K562 (cell line): ENCODE data around the gene PPP1R10. TPM values are rescaled to one million over a fixed set of nuclear protein-coding genes. Genes with fewer than 3 reads are reported as not detected.

Experiments
- CHD1 ChIP-seq: fragments of 200-600 bp; sonication (generic); IDR thresholded peaks from one replicate; pipeline ENCODE4 v1.6.1; 2012; ENCODE audit warnings: mild to moderate bottlenecking, moderate library complexity, low read length, inconsistent platforms
- E2F3 ChIP-seq: fragments of 250-450 bp; sonication (Bioruptor Pico); IDR thresholded peaks from 2 replicates; pipeline ENCODE4 v1.4.0; 2020; ENCODE audit warnings: mild to moderate bottlenecking
- EHMT2 ChIP-seq: fragments of 450-650 bp; IDR thresholded peaks from 2 replicates; pipeline ENCODE4 v1.6.1; 2018; ENCODE audit warnings: antibody characterized with exemption
- HNRNPUL1 ChIP-seq: fragments of 200-400 bp; formaldehyde crosslinking; IDR thresholded peaks from 2 replicates; pipeline ENCODE4 v1.6.1; 2017; ENCODE audit warnings: low read length
- MIER1 ChIP-seq: fragments of 450-650 bp; IDR thresholded peaks from 2 replicates; pipeline ENCODE4 v1.6.1; 2016; ENCODE audit warnings: antibody characterized with exemption, mild to moderate bottlenecking, low read depth
- MXI1 ChIP-seq: IDR thresholded peaks from 2 replicates; pipeline ENCODE4 v1.6.1; 2011; ENCODE audit warnings: low read depth, mild to moderate bottlenecking, improper control_type of control experiment, low read length
- NFRKB ChIP-seq: fragments of 450-650 bp; IDR thresholded peaks from 2 replicates; pipeline ENCODE4 v1.6.1; 2016; ENCODE audit warnings: low read depth
- POLR2AphosphoS5 ChIP-seq: IDR thresholded peaks from 2 replicates; pipeline ENCODE4 v1.6.1; 2011; ENCODE audit warnings: mild to moderate bottlenecking, low read depth, low read length, moderate library complexity; ENCODE audit not compliant: control insufficient read depth, insufficient read depth
- SP1 ChIP-seq: sonication (generic); formaldehyde crosslinking; IDR thresholded peaks from 2 replicates; pipeline ENCODE4 v1.8.1; 2022; ENCODE audit warnings: mild to moderate bottlenecking, missing genetic modification reagents
- STAT5B ChIP-seq: fragments of 250-450 bp; sonication (Bioruptor Pico); IDR thresholded peaks from 2 replicates; pipeline ENCODE4 v1.8.0; 2021; ENCODE audit warnings: mild to moderate bottlenecking, inconsistent platforms
- TEAD2 ChIP-seq: fragments of 450-650 bp; IDR thresholded peaks from 2 replicates; pipeline ENCODE4 v1.6.1; 2016; ENCODE audit warnings: missing genetic modification characterization, control low read depth, missing compliant biosample characterization
- TOE1 ChIP-seq, 2 experiments: fragments of 450-650 bp in 1 of 2; sonication (generic) in 1 of 2; formaldehyde crosslinking in 1 of 2; IDR thresholded peaks; 2 replicates each; pipeline versions ENCODE4 v1.7.1 to v1.8.0; 2016 to 2022; ENCODE audit warnings: borderline replicate concordance in 2 of 2, mild to moderate bottlenecking in 2 of 2, antibody characterized with exemption in 1 of 2, inconsistent platforms in 1 of 2, low read depth in 1 of 2, missing genetic modification reagents in 1 of 2, moderate library complexity in 1 of 2
- U2AF2 ChIP-seq: fragments of 200-400 bp; formaldehyde crosslinking; optimal IDR thresholded peaks from 2 replicates; pipeline ENCODE3; 2017; ENCODE audit warnings: low read depth, mild to moderate bottlenecking, low read length
- ZNF707 ChIP-seq: fragments of 250-450 bp; sonication (Bioruptor Pico); conservative IDR thresholded peaks from 2 replicates; pipeline ENCODE4 v1.8.0; 2022; ENCODE audit warnings: inconsistent platforms, mild to moderate bottlenecking, moderate library complexity
- ZNF76 ChIP-seq: fragments of 250-450 bp; sonication (Bioruptor Pico); IDR thresholded peaks from 2 replicates; pipeline ENCODE4 v1.4.0; 2020; ENCODE audit warnings: mild to moderate bottlenecking, moderate library complexity, borderline replicate concordance
- polyA plus RNA-seq, 8 experiments: library from polyadenylated mRNA; depleted of rRNA in 4 of 8; stranded (reverse) in 5 of 8; unstranded in 3 of 8; fragments of >200 nt; fragmentation: Nextera tagmentation in 2 of 8; fragmentation: Illumina TruSeq in 1 of 8; extraction: Ambion mirVana in 2 of 8; extraction: Trizol in 1 of 8; gene quantifications; 2 replicates each; pipeline versions ENCODE4 v1.2.1 to v1.2.3, GENCODE V29; 2011 to 2014; ENCODE audit warnings: inconsistent platforms in 1 of 8, missing spikeins in 1 of 8
- total RNA-seq, 7 experiments: library from RNA; depleted of rRNA in 6 of 7; stranded (reverse); fragments of >200 nt in 6 of 7; fragmentation: Illumina TruSeq in 2 of 7; extraction: Trizol in 2 of 7; gene quantifications; 2 replicates each; pipeline versions ENCODE4 v1.2.1 to v1.2.3, GENCODE V29; 2011 to 2021; ENCODE audit warnings: low replicate concordance in 1 of 7
- TF ChIP-seq, protein P1 (sequence below), 3 experiments: fragments of 200-800 bp in 1 of 3; sonication (Bioruptor generic) in 1 of 3; sonication (generic) in 1 of 3; formaldehyde crosslinking in 1 of 3; IDR thresholded peaks; 2 replicates each; pipeline versions ENCODE4 v1.6.1 to v1.8.0; 2016 to 2022; ENCODE audit warnings: mild to moderate bottlenecking in 2 of 3, missing compliant biosample characterization in 2 of 3, missing genetic modification characterization in 2 of 3, missing genetic modification reagents in 1 of 3
- TF ChIP-seq, protein P2 (sequence below): sonication (generic); formaldehyde crosslinking; IDR thresholded peaks from 2 replicates; pipeline ENCODE4 v1.8.0; 2022; ENCODE audit warnings: mild to moderate bottlenecking, missing genetic modification reagents
- TF ChIP-seq, protein P3 (sequence below): sonication (generic); formaldehyde crosslinking; IDR thresholded peaks from 2 replicates; pipeline ENCODE4 v1.8.1; 2023; ENCODE audit warnings: mild to moderate bottlenecking, missing genetic modification reagents
- TF ChIP-seq, protein P4 (sequence below), 2 experiments: fragments of 450-650 bp in 1 of 2; sonication (generic) in 1 of 2; formaldehyde crosslinking in 1 of 2; IDR thresholded peaks in 1 of 2; conservative IDR thresholded peaks in 1 of 2; 2 replicates each; pipeline versions ENCODE4 v1.6.1 to v1.8.1; 2016 to 2023; ENCODE audit warnings: mild to moderate bottlenecking in 2 of 2, moderate library complexity in 2 of 2, inconsistent platforms in 1 of 2, missing genetic modification reagents in 1 of 2

The PPP1R10 gene
- total and polyA plus RNA-seq, 9 of the 15 experiments (the other 6 are each of a cell fraction or from before 2014, with no cell fraction given) = 14.1 to 65.5 (median 32.6) TPM

DNA sequence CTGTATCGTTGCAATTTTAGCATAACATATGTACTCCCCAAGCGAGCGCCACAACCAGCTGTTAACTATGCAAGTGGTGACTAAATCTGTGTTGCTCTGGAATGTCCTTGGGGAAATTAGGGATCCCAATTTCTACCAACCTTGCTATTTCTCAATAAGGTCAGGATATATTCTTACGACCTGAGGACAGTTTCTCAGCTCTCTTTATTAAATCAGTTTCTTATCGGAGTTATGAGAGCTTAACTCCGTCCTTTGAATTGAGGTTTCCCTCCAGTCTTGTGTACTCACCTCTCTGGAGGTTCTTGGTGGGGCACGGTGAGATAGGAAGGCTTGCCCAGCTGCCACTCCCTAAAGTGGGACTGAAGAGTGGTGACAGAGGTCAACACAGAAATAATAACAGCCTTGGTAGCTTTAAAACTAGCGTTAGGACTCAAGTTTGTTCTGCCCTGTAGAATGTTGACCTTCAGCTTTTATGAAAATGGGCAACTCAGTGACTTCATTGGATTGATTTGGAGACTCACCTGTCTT is 1.3 kb upstream of the PPP1R10 start (continued):
- TF ChIP-seq HNRNPUL1 (0 out of 2 replicates have a peak, but pooled peaks have one; percentile 21), POLR2AphosphoS5 (peak; percentile 43; the same call in 1 of the 2 replicates), U2AF2 (no peak), NFRKB (no peak), MIER1 (no peak), TEAD2 (tag) (no peak), CHD1 (no peak), E2F3 (CRISPR knock-in tag) (no peak), EHMT2 (no peak), TOE1 (IDR thresholded peaks at IDR 0.05; ENCODE audit: borderline replicate concordance) (no peak), TOE1 (CRISPR knock-in tag; IDR thresholded peaks at IDR 0.05; ENCODE audit: borderline replicate concordance, low read depth) (no peak), MXI1 (no peak), ZNF76 (CRISPR knock-in tag) (no peak), SP1 (CRISPR knock-in tag) (no peak), STAT5B (CRISPR knock-in tag) (no peak), ZNF707 (CRISPR knock-in tag) (no peak)
- TF ChIP-seq, protein P1, sequence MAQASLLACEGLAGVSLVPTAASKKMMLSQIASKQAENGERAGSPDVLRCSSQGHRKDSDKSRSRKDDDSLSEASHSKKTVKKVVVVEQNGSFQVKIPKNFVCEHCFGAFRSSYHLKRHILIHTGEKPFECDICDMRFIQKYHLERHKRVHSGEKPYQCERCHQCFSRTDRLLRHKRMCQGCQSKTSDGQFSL (CRISPR knock-in tag; IDR thresholded peaks at IDR 0.05) = no peak
- TF ChIP-seq, protein P1 (tag; IDR thresholded peaks at IDR 0.05) = 0 out of 4 replicates have a peak, but pooled peaks of 1 of the 2 experiments have one; percentile 7
- TF ChIP-seq, protein P2, sequence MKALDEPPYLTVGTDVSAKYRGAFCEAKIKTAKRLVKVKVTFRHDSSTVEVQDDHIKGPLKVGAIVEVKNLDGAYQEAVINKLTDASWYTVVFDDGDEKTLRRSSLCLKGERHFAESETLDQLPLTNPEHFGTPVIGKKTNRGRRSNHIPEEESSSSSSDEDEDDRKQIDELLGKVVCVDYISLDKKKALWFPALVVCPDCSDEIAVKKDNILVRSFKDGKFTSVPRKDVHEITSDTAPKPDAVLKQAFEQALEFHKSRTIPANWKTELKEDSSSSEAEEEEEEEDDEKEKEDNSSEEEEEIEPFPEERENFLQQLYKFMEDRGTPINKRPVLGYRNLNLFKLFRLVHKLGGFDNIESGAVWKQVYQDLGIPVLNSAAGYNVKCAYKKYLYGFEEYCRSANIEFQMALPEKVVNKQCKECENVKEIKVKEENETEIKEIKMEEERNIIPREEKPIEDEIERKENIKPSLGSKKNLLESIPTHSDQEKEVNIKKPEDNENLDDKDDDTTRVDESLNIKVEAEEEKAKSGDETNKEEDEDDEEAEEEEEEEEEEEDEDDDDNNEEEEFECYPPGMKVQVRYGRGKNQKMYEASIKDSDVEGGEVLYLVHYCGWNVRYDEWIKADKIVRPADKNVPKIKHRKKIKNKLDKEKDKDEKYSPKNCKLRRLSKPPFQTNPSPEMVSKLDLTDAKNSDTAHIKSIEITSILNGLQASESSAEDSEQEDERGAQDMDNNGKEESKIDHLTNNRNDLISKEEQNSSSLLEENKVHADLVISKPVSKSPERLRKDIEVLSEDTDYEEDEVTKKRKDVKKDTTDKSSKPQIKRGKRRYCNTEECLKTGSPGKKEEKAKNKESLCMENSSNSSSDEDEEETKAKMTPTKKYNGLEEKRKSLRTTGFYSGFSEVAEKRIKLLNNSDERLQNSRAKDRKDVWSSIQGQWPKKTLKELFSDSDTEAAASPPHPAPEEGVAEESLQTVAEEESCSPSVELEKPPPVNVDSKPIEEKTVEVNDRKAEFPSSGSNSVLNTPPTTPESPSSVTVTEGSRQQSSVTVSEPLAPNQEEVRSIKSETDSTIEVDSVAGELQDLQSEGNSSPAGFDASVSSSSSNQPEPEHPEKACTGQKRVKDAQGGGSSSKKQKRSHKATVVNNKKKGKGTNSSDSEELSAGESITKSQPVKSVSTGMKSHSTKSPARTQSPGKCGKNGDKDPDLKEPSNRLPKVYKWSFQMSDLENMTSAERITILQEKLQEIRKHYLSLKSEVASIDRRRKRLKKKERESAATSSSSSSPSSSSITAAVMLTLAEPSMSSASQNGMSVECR = no peak
- TF ChIP-seq, protein P3, sequence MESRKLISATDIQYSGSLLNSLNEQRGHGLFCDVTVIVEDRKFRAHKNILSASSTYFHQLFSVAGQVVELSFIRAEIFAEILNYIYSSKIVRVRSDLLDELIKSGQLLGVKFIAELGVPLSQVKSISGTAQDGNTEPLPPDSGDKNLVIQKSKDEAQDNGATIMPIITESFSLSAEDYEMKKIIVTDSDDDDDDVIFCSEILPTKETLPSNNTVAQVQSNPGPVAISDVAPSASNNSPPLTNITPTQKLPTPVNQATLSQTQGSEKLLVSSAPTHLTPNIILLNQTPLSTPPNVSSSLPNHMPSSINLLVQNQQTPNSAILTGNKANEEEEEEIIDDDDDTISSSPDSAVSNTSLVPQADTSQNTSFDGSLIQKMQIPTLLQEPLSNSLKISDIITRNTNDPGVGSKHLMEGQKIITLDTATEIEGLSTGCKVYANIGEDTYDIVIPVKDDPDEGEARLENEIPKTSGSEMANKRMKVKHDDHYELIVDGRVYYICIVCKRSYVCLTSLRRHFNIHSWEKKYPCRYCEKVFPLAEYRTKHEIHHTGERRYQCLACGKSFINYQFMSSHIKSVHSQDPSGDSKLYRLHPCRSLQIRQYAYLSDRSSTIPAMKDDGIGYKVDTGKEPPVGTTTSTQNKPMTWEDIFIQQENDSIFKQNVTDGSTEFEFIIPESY (CRISPR knock-in tag) = peak; percentile 18; the same call in 1 of the 2 replicates
- TF ChIP-seq, protein P4, sequence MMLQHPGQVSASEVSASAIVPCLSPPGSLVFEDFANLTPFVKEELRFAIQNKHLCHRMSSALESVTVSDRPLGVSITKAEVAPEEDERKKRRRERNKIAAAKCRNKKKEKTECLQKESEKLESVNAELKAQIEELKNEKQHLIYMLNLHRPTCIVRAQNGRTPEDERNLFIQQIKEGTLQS (IDR thresholded peaks at IDR 0.05) = no peak
- TF ChIP-seq, protein P4 (CRISPR knock-in tag; conservative IDR thresholded peaks at IDR 0.05) = 0 out of 2 replicates have a peak, but pooled peaks have one; percentile 3
